SH-SY5Y (cell line): Measurements from ENCODE around the gene MARK4.

Experiments used
- GATA2 ChIP-seq: IDR thresholded peaks from 2 replicates; pipeline ENCODE4 v1.6.1; 2011; ENCODE audit warnings: mild to moderate bottlenecking, low read depth, low read length
- GATA3 ChIP-seq: IDR thresholded peaks from 2 replicates; pipeline ENCODE4 v1.6.1; 2011; ENCODE audit warnings: low read depth, mild to moderate bottlenecking, low read length, moderate library complexity

Gene MARK4

GRCh38 chr19:45223879-45224278 is 27.2 kb upstream of the MARK4 start:
- no peak for TF ChIP-seq GATA3
- no peak for TF ChIP-seq GATA2

- TF ChIP-seq GATA2, result no peak
- TF ChIP-seq GATA3, result no peak
These were observed 26.4 kb upstream of the MARK4 start for GRCh38 chr19:45224645-45225044.

GRCh38 chr19:45231891-45232290 is 19.2 kb upstream of the MARK4 start:
- TF ChIP-seq GATA3, result no peak
- no peak for TF ChIP-seq GATA2

- no peak for TF ChIP-seq GATA2
- TF ChIP-seq GATA3, result no peak
These were observed 16.8 kb upstream of the MARK4 start for GRCh38 chr19:45234089-45234869.

GRCh38 chr19:45235485-45235884 is 15.6 kb upstream of the MARK4 start:
- no peak for TF ChIP-seq GATA2

- TF ChIP-seq GATA2, result no peak
These were observed 12.5 kb upstream of the MARK4 start for GRCh38 chr19:45238556-45238955.

GRCh38 chr19:45243144-45243732 is 7.8 kb upstream of the MARK4 start:
- TF ChIP-seq GATA3, result no peak
- TF ChIP-seq GATA2, result no peak

- TF ChIP-seq GATA3, result no peak
- TF ChIP-seq GATA2, result no peak
These were observed 6.8 kb upstream of the MARK4 start for GRCh38 chr19:45244133-45244794.

- TF ChIP-seq GATA3 (no peak), GATA2 (no peak)
These were observed 5.7 kb upstream of the MARK4 start, which contains the start of gene EXOC3L2 for GRCh38 chr19:45245334-45245787. EXOC3L2 (minus strand) TSS chr19:45245407; CDS start chr19:45239045, 6,362 bp downstream.

- TF ChIP-seq GATA2 (no peak), GATA3 (no peak)
These were observed 5.2 kb upstream of the MARK4 start for GRCh38 chr19:45245826-45246225.

- TF ChIP-seq GATA2, result no peak
These were observed 3.9 kb upstream of the MARK4 start for GRCh38 chr19:45247136-45247535.

- TF ChIP-seq GATA2 (no peak), GATA3 (no peak)
These were observed 1.6 kb upstream of the MARK4 start for GRCh38 chr19:45249261-45250033.

- TF ChIP-seq GATA2, result peak; percentile 61; the same call in 1 of the 2 replicates
- no peak for TF ChIP-seq GATA3
These were observed 747 bp upstream of the MARK4 start for GRCh38 chr19:45250216-45250831.
